Measurements from ENCODE around the gene TIAL1. TPM values are rescaled to one million over a fixed set of nuclear protein-coding genes. Genes with fewer than 3 reads are reported as not detected.

Gene TIAL1
- total and polyA plus RNA-seq, 4 donors: 19.7 to 28.7 (median 23.4) TPM

DNA sequence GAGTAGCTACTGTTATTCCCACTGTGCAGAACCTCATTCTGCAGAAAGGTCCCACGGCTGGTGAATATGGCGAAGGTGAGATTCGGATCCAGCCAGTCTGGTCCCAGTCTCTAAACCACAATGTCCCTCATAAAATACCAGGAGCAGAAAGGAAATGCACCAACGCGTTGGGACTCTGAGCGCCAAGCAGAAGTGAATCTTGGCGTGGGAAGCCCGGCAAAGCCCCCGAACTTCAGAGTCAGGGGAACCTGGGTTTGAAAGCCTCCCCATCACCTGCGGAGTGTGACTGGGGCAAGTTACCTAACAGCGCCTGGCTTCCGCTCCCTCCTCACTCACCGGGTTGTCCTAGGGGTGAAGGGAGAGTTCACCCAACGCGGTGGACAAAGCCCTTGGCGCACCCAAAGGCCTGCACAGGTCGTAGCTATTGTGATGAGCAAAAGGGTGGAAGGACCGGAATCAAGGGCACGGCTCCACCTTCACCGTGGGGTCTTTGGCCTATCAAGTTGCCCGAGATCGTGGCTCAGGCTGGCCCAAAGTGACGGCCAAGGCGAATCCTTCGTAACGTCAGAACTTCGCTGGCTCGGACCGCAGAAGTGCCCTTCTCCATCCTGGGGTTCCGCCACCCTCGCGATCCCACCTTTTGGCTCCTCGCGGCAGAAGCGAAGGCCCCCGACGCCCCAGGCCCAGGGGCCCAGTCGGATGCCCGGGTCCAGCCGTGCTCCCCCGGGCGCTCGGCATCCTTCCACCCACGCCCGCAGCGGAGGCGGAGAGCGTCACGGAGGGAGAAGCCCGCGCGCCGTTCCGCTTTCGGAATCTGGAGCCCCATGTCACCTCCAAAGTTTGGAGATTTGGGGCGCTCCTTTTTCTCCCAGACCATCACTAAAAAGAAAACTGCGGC lies 55.1 kb downstream of the TIAL1 start:
- no peak for DNase-seq (ENCODE audit: low spot score)
- no peak overlapping the region for H3K9ac ChIP-seq (ENCODE audit: low read depth in 1 of 2, low read length in 2 of 2)
- no peaks in the 10 kb centered on the region for H3K36me3 ChIP-seq (ENCODE audit: control insufficient read depth in 4 of 4, insufficient read depth in 3 of 4, low read depth in 1 of 4, low read length in 3 of 4)
- H3K4me1 ChIP-seq (ENCODE audit: control insufficient read depth in 4 of 4, insufficient read depth in 4 of 4, low read length in 3 of 4): peaks cover 9 to 16% (median 11%) of the 10 kb centered on the region in 4 donors
- TF ChIP-seq, protein P1, sequence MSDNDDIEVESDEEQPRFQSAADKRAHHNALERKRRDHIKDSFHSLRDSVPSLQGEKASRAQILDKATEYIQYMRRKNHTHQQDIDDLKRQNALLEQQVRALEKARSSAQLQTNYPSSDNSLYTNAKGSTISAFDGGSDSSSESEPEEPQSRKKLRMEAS (IDR thresholded peaks at IDR 0.05): no peak
- TF ChIP-seq HNF4G (IDR thresholded peaks at IDR 0.05): no peak
- no peak for TF ChIP-seq NR2F2 (IDR thresholded peaks at IDR 0.05)
- no peak for TF ChIP-seq SP1 (IDR thresholded peaks at IDR 0.05)
- no peak for TF ChIP-seq FOXA1 (IDR thresholded peaks at IDR 0.05)
- no peak for TF ChIP-seq JUND (IDR thresholded peaks at IDR 0.05)
- TF ChIP-seq RXRA (IDR thresholded peaks at IDR 0.05): no peak
- no peak for TF ChIP-seq TAF1 (conservative IDR thresholded peaks at IDR 0.05)
- TF ChIP-seq CTCF (IDR thresholded peaks at IDR 0.05; ENCODE audit: low read depth, low read length, missing input control): no peak
- no peak for TF ChIP-seq FOXA2 (IDR thresholded peaks at IDR 0.05)
- no peak for TF ChIP-seq ZBTB33 (IDR thresholded peaks at IDR 0.05)
- TF ChIP-seq ATF3 (IDR thresholded peaks at IDR 0.05): no peak
- TF ChIP-seq REST (IDR thresholded peaks at IDR 0.05): no peak
- no peak for TF ChIP-seq RAD21 (IDR thresholded peaks at IDR 0.05)
- H3K9me3 ChIP-seq (ENCODE audit: control insufficient read depth in 4 of 4, low read length in 3 of 4): no peaks in the 10 kb centered on the region
- H3K27me3 ChIP-seq (ENCODE audit: control insufficient read depth in 4 of 4, insufficient read depth in 4 of 4, low read length in 3 of 4): peaks cover 0 to 12% (median 0%) of the 10 kb centered on the region in 4 donors
- H3K4me3 ChIP-seq (ENCODE audit: low read depth in 1 of 3, low read length in 3 of 3): peak overlapping the region in 1 of 3 donors; percentile 60
- 25% methylated on average over 57 of the region's 57 CpGs for WGBS
- H3K27ac ChIP-seq (ENCODE audit: low read depth in 1 of 2, low read length in 2 of 2): peak overlapping the region in 1 of 2 donors; percentile 38

- TF ChIP-seq NR2F2 (IDR thresholded peaks at IDR 0.05) (no peak), CTCF (IDR thresholded peaks at IDR 0.05; ENCODE audit: low read depth, low read length, missing input control) (no peak), FOXA2 (IDR thresholded peaks at IDR 0.05) (no peak), YY1 (IDR thresholded peaks at IDR 0.05) (no peak), ZBTB33 (IDR thresholded peaks at IDR 0.05) (no peak), RAD21 (IDR thresholded peaks at IDR 0.05) (no peak)
- Histone ChIP-seq H3K27ac (ENCODE audit: low read depth in 1 of 2, low read length in 2 of 2) (no peak overlapping the region), H3K9me3 (ENCODE audit: control insufficient read depth in 4 of 4, low read length in 3 of 4) (no peaks in the 10 kb centered on the region), H3K27me3 (ENCODE audit: control insufficient read depth in 4 of 4, insufficient read depth in 4 of 4, low read length in 3 of 4) (peaks cover 0 to 12% (median 0%) of the 10 kb centered on the region in 4 donors), H3K4me1 (ENCODE audit: control insufficient read depth in 4 of 4, insufficient read depth in 4 of 4, low read length in 3 of 4) (peaks cover 9 to 16% (median 11%) of the 10 kb centered on the region in 4 donors), H3K36me3 (ENCODE audit: control insufficient read depth in 4 of 4, insufficient read depth in 3 of 4, low read depth in 1 of 4, low read length in 3 of 4) (no peaks in the 10 kb centered on the region), H3K9ac (ENCODE audit: low read depth in 1 of 2, low read length in 2 of 2) (no peak overlapping the region), H3K4me3 (ENCODE audit: low read depth in 1 of 3, low read length in 3 of 3) (no peak overlapping the region)
- 73% methylated on average over 6 of the region's 6 CpGs for WGBS
- DNase-seq (ENCODE audit: low spot score): no peak
These were observed 55.7 kb downstream of the TIAL1 start for GRCh38 chr10:119541046-119541445.
